ENCODE data around the gene RREB1.

Gene RREB1

GRCh38 chr6:7193122-7193521 is 85.4 kb downstream of the RREB1 start:
- DNase-seq = no peak

- DNase-seq = no peak
Measured at GRCh38 chr6:7194657-7195056, 86.9 kb downstream of the RREB1 start.

GRCh38 chr6:7195339-7196018 is 87.7 kb downstream of the RREB1 start:
- DNase-seq = no peak

DNA sequence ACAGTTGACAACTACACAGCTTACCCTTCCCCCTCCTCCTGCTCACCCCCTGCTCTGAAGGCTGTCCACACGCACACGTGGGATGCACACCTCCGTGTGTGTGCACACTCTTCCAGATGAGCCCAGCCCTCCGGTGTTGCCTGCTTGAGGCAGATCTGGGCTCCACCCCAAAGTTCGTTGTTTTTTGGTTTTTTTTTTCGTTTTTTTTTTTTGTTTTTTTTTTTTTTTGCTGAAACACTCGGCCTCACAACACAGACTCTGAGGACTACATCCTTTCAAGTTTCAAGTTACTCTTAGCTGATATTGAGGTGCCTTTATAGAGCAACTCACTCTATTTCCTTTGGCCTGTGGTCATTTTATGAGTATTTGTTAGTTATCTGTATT is 88.2 kb downstream of the RREB1 start:
- no peak for DNase-seq

GRCh38 chr6:7196685-7197283 is 89.0 kb downstream of the RREB1 start:
- no peak for DNase-seq

DNA sequence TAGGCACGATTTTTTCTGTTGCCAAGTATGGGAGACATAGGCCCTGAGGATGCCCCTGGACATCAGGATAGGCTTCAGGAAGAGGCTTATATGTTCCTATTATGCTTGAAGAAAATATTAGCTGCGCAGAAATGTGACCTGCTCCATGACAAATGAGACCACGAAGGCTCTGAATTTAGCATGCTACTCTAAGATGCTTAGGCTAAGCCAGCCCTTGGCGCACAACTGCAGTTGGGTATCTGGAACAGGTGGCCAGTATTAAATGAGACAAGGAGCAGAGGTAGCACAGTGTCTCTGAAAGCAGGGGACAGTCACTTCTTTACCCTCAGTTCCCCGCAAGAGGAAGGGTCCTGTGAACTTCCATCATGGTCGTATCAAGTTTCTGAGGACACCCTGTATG is 90.0 kb downstream of the RREB1 start:
- no peak for DNase-seq

- DNase-seq = no peak
Measured at GRCh38 chr6:7198833-7199800, 91.4 kb downstream of the RREB1 start.

DNA sequence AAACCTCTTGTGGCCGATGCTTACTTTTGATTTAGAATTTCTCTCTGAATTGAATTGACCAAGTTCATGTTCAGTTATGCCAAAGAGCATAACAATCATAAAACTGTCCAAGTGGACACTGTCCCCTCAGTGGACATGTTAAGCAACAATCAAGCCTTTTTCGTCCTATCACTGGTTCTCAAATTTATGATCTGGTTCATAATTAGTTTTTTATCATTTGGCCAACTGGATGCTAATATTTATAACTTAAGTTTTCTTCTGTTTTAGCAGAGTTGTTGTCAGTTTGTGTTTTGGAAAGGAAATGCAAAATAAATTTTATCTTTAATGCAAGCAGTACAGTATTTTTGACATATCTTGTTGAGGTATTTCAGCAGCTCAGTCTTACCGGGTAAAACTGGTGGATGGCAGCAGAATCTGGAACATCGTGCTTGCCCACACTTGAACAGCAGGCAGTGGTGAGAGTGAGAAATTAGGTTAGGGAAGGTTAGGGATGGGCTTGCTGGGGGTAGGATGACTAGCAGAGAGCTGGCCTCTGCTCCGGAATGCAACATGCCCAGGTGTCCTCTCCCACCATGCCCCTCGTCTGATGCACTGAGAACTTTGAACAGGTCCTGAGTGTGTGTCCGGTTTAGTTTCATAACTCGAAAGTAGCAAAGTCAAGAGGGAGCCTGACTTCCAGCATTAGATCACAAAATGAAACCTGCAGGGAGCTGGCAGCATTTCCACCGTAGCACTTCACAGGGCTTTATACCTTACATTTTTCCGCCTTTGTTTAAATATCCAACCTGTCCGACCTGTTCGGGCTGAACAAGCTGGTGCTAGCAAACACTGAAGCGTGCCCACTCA is 93.1 kb downstream of the RREB1 start:
- no peak for DNase-seq

DNA sequence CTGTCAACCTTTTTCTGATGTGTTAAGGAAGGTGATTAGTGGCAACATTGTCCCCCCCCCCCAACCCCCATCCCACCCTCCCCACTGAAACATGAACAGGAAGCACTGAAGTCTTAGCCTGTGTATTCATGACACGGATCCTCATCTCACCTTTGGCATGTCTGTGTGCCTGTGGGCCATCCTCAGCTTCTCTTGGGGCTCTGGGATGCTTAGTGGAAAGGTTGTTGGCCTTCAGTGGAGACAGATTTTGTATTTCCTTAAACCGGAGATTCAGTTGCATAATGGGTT is 93.6 kb downstream of the RREB1 start:
- DNase-seq = no peak

DNA sequence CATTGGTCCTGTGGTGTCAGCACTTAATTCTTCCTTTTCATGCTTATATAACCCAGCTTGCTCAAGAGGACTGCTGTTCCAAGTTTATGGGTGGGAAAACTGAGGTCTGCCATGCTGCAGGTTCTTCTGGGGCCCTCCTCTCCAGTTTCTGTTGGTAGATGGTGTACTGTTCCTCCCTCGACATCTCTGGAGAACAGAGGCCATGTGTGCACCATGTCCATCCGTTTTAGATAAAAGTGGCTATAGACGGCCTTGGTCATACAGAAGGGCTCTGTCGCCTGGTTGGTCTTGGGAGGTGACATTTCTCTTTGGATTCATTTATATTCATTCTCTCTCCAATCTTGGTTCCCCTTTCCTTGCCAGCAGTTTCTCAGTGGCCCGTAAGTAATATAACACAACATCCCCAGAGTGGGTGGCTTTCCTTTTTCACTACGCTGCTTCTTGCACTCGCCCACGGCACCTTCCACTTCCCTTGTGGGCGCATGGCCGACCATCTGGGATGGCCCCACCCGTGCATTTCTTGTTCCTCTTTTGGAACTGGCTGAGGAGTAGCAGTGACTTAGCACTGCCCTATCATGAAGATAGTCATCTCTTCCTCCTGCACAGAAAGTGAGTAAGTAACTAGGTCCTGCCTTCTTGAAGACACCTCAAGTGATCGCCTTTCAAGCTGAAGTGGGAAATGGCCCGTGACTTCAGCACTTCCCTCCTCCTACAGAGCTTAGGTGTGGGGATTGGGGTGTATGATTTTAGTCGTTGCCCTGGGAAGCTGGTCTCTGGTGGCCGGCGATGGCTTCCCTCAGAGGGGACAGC is 94.2 kb downstream of the RREB1 start:
- DNase-seq = peak in 25 of 51 donors; percentile 7 to 79 (median 25)

GRCh38 chr6:7202950-7203349 is 95.2 kb downstream of the RREB1 start:
- no peak for DNase-seq

GRCh38 chr6:7203939-7204338 is 96.2 kb downstream of the RREB1 start:
- DNase-seq = no peak

- DNase-seq = no peak
Measured at GRCh38 chr6:7204726-7205125, 97.0 kb downstream of the RREB1 start.

- no peak for DNase-seq
Measured at GRCh38 chr6:7207720-7208119, 100.0 kb downstream of the RREB1 start.

GRCh38 chr6:7213416-7213815 is 105.7 kb downstream of the RREB1 start:
- no peak for DNase-seq

GRCh38 chr6:7214468-7214867 is 106.7 kb downstream of the RREB1 start:
- no peak for DNase-seq

- no peak for DNase-seq
Measured at GRCh38 chr6:7215131-7215530, 107.4 kb downstream of the RREB1 start.

GRCh38 chr6:7215798-7216231 is 108.1 kb downstream of the RREB1 start:
- no peak for DNase-seq

DNA sequence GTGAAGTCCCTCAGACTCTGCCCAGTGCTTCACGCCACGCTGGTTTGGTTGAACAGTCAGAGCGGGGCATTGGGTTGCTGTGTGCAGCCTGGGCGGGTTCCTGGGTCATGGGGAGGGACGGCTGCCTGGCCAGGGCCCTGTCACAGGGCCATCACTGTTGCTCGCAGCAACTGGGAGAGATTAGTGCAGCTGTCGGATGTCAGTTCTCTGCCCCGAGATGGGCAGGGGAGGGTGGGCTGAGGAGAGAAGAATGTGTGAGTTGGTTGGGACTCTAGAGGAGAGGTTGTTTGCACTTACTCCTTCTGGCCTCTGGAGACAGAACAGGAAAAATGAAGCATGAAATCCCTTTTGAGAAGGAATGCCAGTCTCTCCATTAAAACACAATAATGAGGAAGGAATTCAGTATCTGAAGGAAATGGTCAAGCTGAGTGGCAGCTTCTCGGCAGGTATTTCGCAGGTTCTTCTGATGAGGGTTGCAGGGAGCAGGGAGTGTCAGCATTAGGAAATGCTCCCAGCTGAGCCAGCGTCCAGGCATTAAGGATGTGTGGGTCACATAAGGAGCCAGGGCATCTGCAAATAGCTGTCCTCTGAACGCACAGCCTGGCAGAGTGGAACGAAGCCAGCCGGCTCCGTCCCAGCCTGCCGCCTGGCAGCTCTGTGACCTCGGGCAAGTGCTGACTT is 109.3 kb downstream of the RREB1 start:
- DNase-seq = peak in 2 of 51 donors; percentile 6 to 22

GRCh38 chr6:7218406-7218988 is 110.7 kb downstream of the RREB1 start:
- DNase-seq = no peak
